Tibial nerve (tissue), 4 donors: ENCODE measurements around the gene DYNC1H1. TPM values are rescaled to one million over a fixed set of nuclear protein-coding genes. Genes with fewer than 3 reads are reported as not detected.

ENCODE experiments used
- DNase-seq, 2 donors: peaks; one replicate each; pipeline ENCODE4 v3.0.0-alpha.2; 2019; ENCODE audit warnings: low spot score in 2 of 2
- H3K27ac ChIP-seq, 4 donors: fragments of 200-600 bp; sonication (generic) in 3 of 4; one replicate each; pipeline ENCODE4 v1.5.1; 2017 to 2019; ENCODE audit warnings: mild to moderate bottlenecking in 1 of 4
- H3K27me3 ChIP-seq, 2 donors: fragments of 200-600 bp; sonication (generic) in 1 of 2; one replicate each; pipeline versions ENCODE4 v1.5.1 to v1.6.0; 2017 to 2019
- H3K36me3 ChIP-seq, 3 donors: fragments of 200-600 bp; sonication (generic); one replicate each; pipeline ENCODE4 v1.5.1; 2018 to 2019
- H3K4me1 ChIP-seq, 4 donors: fragments of 200-600 bp; sonication (generic) in 3 of 4; one replicate each; pipeline ENCODE4 v1.5.1; 2017 to 2019
- H3K4me3 ChIP-seq, 4 donors: fragments of 200-600 bp; sonication (generic) in 3 of 4; one replicate each; pipeline ENCODE4 v1.5.1; 2017 to 2019; ENCODE audit warnings: mild to moderate bottlenecking in 1 of 4, moderate library complexity in 1 of 4
- H3K9me3 ChIP-seq, 4 donors: fragments of 200-600 bp; sonication (generic) in 3 of 4; one replicate each; pipeline ENCODE4 v1.5.1; 2017 to 2019
- EP300 ChIP-seq, 2 donors: sonication (generic); formaldehyde crosslinking; IDR thresholded peaks; one replicate each; pipeline ENCODE4 v1.6.1; 2017; ENCODE audit warnings: antibody characterized with exemption in 2 of 2, mild to moderate bottlenecking in 1 of 2
- POLR2A ChIP-seq, 2 donors: fragments of 450-650 bp; IDR thresholded peaks; one replicate each; pipeline ENCODE4 v1.6.1; 2017; ENCODE audit warnings: antibody characterized with exemption in 2 of 2, mild to moderate bottlenecking in 2 of 2, moderate library complexity in 2 of 2
- WGBS, 2 donors: methylation state at CpG; one replicate each; pipeline ENCODE4 v1.1.5; 2018; 5-methylcytosine and 5-hydroxymethylcytosine counted together
- total RNA-seq, 4 donors: library from RNA; depleted of rRNA; stranded (reverse); fragments of >200 nt; gene quantifications; one replicate each; pipeline ENCODE4 v1.1.0, GENCODE V29; 2016
- TF ChIP-seq, protein P1 (sequence below), 5 experiments: fragments of 200-600 bp in 3 of 5; fragments of 450-650 bp in 2 of 5; sonication (generic) in 3 of 5; IDR thresholded peaks; one replicate each; pipeline ENCODE4 v1.5.1; 2016 to 2019; ENCODE audit warnings: antibody characterized with exemption in 5 of 5, mild to moderate bottlenecking in 3 of 5, moderate library complexity in 2 of 5

DYNC1H1 gene
- total RNA-seq, 4 donors from 2014 or later = 506 to 690 (median 631) TPM

DNA sequence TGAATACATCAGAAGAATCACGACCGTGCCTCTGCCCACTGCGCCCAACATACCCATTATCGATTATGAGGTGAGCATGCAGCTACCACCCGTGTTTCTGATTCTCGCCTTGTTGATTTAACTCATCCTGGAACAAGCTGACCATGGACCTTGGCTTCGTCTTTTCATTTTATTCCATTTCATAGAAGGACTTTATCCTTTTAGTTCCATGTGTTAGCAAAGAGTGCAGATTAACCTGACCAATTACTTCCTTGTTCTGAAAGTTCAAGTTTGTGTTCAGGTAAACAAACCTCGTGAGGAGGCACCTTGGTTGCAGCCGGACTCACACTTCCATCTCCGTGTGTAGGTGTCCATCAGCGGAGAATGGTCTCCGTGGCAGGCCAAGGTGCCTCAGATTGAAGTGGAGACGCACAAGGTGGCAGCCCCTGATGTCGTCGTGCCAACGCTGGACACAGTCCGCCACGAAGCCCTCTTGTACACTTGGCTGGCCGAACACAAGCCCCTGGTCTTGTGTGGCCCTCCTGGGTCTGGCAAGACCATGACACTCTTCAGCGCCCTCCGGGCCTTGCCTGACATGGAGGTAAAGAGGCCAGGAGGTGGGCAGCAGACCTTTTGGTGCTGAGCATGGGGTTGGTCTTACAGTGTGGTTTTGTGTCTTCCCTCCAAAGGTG lies 52.2 kb downstream of the DYNC1H1 start:
- no peak for TF ChIP-seq POLR2A (IDR thresholded peaks at IDR 0.05)
- TF ChIP-seq EP300 (IDR thresholded peaks at IDR 0.05) = no peak
- TF ChIP-seq, protein P1, sequence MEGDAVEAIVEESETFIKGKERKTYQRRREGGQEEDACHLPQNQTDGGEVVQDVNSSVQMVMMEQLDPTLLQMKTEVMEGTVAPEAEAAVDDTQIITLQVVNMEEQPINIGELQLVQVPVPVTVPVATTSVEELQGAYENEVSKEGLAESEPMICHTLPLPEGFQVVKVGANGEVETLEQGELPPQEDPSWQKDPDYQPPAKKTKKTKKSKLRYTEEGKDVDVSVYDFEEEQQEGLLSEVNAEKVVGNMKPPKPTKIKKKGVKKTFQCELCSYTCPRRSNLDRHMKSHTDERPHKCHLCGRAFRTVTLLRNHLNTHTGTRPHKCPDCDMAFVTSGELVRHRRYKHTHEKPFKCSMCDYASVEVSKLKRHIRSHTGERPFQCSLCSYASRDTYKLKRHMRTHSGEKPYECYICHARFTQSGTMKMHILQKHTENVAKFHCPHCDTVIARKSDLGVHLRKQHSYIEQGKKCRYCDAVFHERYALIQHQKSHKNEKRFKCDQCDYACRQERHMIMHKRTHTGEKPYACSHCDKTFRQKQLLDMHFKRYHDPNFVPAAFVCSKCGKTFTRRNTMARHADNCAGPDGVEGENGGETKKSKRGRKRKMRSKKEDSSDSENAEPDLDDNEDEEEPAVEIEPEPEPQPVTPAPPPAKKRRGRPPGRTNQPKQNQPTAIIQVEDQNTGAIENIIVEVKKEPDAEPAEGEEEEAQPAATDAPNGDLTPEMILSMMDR (IDR thresholded peaks at IDR 0.05) = no peak
- H3K27me3 ChIP-seq = no peaks in the 10 kb centered on the region
- H3K27ac ChIP-seq = no peak overlapping the region
- peaks cover 19 to 100% (median 55%) of the 10 kb centered on the region in 3 donors for H3K36me3 ChIP-seq
- 95 to 96% methylated on average over 20 to 21 of the region's 21 CpGs for WGBS, 2 donors
- H3K4me1 ChIP-seq = no peaks in the 10 kb centered on the region
- H3K9me3 ChIP-seq = no peaks in the 10 kb centered on the region
- no peak for DNase-seq
- no peak overlapping the region for H3K4me3 ChIP-seq

DNA sequence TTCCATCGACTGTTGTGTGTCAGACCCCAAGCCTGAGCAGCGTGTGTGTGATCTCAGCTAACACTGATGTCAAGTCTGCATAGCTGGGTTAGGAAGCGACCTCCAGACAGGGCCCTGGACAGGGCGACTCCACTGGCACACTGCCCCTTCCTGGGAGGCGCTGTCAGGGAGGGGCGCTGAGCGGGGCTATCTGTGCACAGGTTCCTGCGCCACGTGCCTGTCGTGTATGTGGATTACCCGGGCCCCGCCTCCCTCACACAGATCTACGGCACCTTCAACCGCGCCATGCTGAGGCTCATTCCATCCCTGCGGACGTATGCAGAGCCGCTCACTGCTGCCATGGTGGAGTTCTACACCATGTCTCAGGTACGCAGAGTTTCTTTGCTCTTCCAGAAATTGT lies 53.9 kb downstream of the DYNC1H1 start:
- no peaks in the 10 kb centered on the region for H3K27me3 ChIP-seq
- no peak overlapping the region for H3K27ac ChIP-seq
- no peaks in the 10 kb centered on the region for H3K9me3 ChIP-seq
- TF ChIP-seq, protein P1 (IDR thresholded peaks at IDR 0.05) = no peak
- no peak for TF ChIP-seq POLR2A (IDR thresholded peaks at IDR 0.05)
- TF ChIP-seq EP300 (IDR thresholded peaks at IDR 0.05) = no peak
- no peak for DNase-seq
- no peak overlapping the region for H3K4me3 ChIP-seq
- WGBS, 2 donors = 94 to 97% methylated on average over 19 of the region's 19 CpGs
- H3K4me1 ChIP-seq = no peaks in the 10 kb centered on the region
- H3K36me3 ChIP-seq = peaks cover 10 to 100% (median 64%) of the 10 kb centered on the region in 3 donors

DNA sequence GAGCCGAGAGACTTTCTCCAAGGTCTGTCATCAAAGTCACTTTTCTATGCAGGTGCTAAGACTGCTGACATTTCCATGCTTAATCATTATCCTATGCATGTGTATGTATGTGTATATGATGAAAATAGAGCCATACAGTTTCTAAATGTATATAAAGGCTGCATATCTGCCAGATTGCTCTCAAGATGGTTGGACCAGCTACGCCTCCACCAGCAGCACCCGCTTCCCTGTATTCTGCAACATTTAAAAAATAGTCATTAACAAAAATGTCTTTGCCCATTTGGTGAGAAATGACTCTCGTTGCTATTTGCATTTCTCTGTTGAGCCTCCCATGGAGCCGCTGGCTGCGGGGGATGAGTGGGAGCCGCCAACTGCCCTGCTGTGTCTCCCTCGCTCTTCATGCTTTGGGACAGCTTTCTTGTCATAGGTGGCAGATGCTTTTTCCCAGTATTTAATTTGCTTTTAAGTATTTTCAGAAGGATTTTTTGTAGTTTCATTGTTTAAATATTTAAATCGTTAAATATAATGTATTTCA lies 54.7 kb downstream of the DYNC1H1 start:
- no peak overlapping the region for H3K4me3 ChIP-seq

DNA sequence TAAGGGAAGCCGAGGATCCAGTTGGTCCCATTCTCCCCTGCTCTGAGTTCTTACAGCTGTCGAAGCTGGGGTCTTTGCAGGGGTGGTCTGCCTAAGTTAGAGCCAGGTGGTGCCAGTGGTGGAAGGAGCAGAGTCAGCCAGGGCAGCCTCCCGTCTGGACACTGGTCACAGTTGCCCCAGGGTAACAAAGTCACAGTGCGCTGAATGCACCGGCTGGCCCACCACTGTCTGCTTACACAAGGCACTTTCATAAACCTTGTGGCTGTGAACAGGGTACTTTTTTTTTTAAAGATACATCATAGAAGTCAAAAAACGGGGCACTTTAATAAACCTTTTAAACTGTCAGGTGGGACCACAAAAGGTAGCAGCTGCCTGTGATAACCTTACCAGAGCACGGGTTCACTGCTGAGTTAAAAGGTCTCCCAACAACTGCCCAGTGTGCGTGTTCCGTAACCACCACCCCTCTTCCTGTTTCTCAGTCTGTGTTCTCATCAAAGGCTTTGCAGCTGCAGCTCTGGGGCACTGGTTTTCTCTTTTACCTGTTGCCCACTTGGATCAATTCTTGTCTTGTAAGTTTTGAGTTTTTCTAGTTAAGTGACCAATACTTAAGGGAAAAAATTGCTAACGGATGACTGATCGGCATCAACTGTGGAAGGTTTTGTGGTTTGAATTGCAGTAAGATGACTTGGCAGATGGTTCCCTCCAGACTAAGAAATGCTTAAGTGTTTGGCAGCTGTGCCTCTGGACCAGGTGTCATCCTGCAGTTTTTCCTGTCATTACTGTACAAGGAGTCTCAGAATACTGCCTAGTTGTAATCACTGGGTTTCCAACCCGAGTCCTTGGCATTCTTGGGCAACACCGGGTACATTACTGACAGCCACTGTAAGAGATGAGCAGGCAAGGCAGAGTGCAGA lies 55.9 kb downstream of the DYNC1H1 start:
- no peak overlapping the region for H3K4me3 ChIP-seq
- no peak overlapping the region for H3K27ac ChIP-seq
- peaks cover 10 to 100% (median 67%) of the 10 kb centered on the region in 3 donors for H3K36me3 ChIP-seq
- DNase-seq = no peak
- no peaks in the 10 kb centered on the region for H3K4me1 ChIP-seq
- 87 to 89% methylated on average over 13 of the region's 13 CpGs for WGBS, 2 donors
- no peaks in the 10 kb centered on the region for H3K9me3 ChIP-seq
- no peaks in the 10 kb centered on the region for H3K27me3 ChIP-seq
- no peak for TF ChIP-seq POLR2A (IDR thresholded peaks at IDR 0.05)
- TF ChIP-seq EP300 (IDR thresholded peaks at IDR 0.05) = no peak
- TF ChIP-seq, protein P1 (IDR thresholded peaks at IDR 0.05) = no peak

More for the DNA sequence above, 54.7 kb downstream of the DYNC1H1 start:
- WGBS, 2 donors = 88 to 93% methylated on average over 9 of the region's 9 CpGs
- Histone ChIP-seq H3K4me1 (no peaks in the 10 kb centered on the region), H3K36me3 (peaks cover 10 to 100% (median 70%) of the 10 kb centered on the region in 3 donors), H3K27ac (no peak overlapping the region), H3K9me3 (no peaks in the 10 kb centered on the region), H3K27me3 (no peaks in the 10 kb centered on the region)
- no peak for DNase-seq
- TF ChIP-seq, protein P1 (IDR thresholded peaks at IDR 0.05) = no peak
